ENCODE results near the gene CCL17. TPM values are rescaled to one million over a fixed set of nuclear protein-coding genes. Genes with fewer than 3 reads are reported as not detected.

CCL17 gene
- total and polyA plus RNA-seq, 4 donors: not detected

DNA sequence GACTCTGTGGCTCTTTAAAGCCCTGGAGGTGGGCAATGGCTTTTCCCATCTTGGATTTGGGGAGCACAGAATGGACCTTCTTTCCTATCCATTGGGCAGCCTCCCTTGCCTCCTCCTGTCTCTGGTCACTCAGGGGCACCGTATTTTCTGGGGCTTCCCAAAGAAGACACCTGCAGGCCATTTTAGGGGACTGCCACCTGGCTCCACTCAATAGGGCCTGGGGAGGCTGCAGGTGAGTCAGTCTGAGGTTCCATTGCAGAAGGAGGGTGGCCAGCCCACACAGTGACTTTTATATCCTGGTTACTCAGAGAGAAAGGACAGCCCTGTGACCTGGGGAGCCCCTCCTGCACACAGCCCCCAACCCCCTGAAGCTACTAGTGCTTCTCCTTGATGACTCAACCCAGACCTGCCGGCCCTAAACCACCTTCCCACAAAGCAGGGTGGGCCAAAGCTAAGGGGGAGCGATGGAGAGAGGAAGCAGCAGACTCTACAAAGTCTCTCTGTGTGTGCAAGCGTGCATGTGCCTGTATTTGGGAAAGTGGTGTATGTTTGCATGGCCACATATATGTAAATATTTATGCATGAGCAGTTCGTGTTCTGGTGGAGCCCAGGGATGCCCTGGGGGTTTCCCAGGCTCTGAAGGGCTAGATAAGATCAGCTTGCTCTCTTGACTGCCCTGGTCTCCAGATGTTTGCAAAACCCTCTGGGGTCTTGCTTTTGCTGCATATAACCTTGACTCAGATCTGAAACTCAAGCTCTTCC is 27.3 kb upstream of the CCL17 start:
- 72% methylated on average over 2 of the region's 5 CpGs for WGBS (ENCODE audit: insufficient coverage)
- no peak overlapping the region for H3K4me3 ChIP-seq (ENCODE audit: low read depth, low read length)
- H3K27me3 ChIP-seq (ENCODE audit: control insufficient read depth, insufficient read depth, low read length): no peaks in the 10 kb centered on the region
- H3K27ac ChIP-seq (ENCODE audit: low read depth, low read length): no peak overlapping the region
- H3K36me3 ChIP-seq (ENCODE audit: control insufficient read depth, insufficient read depth, low read length): peaks cover 23% of the 10 kb centered on the region
- DNase-seq (ENCODE audit: low read depth in 4 of 6, low spot score in 6 of 6): no peak
- no peaks in the 10 kb centered on the region for H3K9me3 ChIP-seq (ENCODE audit: control insufficient read depth, insufficient read depth, low read length)
- peaks cover 37% of the 10 kb centered on the region for H3K4me1 ChIP-seq (ENCODE audit: control insufficient read depth, insufficient read depth, low read length)

DNA sequence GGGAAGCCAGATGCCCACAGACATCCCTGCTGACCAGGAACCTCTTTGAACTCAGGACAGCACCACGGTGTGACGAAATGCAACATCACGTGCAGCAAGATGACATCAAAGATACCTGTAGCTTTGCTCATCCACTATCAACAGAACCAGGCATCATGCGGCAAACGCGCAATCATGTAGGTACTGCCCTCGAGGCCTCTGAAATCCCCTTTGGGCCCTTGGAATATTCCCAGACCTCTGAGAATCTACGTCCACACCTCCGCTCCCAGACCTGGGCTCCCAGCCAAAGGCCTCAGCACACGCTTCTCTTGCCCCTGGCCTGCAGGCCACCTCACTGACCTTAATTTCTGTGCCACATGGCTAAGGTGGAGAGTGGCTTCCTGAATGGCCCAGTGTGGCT is 25.0 kb upstream of the CCL17 start:
- Histone ChIP-seq H3K27me3 (ENCODE audit: control insufficient read depth, insufficient read depth, low read length) (no peaks in the 10 kb centered on the region), H3K9me3 (ENCODE audit: control insufficient read depth, insufficient read depth, low read length) (no peaks in the 10 kb centered on the region), H3K4me1 (ENCODE audit: control insufficient read depth, insufficient read depth, low read length) (peaks cover 18% of the 10 kb centered on the region), H3K36me3 (ENCODE audit: control insufficient read depth, insufficient read depth, low read length) (peaks cover 40% of the 10 kb centered on the region), H3K27ac (ENCODE audit: low read depth, low read length) (no peak overlapping the region), H3K4me3 (ENCODE audit: low read depth, low read length) (no peak overlapping the region)
- no peak for DNase-seq (ENCODE audit: low read depth in 4 of 6, low spot score in 6 of 6)
- 93% methylated on average over 7 of the region's 10 CpGs for WGBS (ENCODE audit: insufficient coverage)

DNA sequence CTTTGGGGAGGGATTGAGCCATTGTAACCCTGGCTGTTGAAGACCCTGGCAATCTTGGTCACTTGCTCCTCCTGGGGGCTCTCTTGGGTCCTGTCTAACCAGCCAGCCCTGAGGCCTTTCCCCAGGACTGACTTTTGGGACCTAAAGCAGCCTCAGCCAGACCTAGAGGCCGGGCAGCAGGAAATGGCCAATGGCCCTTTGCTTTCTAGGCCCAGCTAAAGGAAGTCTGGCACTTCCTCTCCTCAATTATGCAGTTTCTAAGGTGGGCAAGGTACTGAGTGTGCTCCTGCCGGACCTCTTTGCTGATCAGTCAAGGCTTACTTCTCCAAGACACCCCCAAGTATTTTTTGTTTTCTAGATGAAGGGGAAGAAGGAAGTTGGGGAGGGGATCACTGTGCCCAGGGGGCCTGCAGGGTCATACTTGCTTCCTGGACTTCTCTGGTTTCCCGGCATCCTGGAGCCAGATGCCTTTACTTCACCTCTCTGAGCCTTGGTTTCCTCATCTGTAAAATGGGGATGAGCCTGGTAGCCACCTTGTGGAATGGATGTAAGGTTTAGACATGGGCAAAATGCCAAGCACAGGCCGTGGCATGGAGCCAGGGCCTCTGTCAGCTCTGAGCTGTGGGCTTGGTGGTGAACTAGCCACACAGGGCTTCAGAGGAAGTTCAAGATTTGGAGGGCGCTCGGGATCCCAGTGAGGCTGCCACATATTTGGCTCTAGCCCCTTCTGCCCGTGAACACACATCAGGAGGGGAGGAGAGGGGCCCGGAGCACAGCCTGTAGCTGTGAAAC is 23.7 kb upstream of the CCL17 start:
- Histone ChIP-seq H3K4me1 (ENCODE audit: control insufficient read depth, insufficient read depth, low read length) (peaks cover 20% of the 10 kb centered on the region), H3K4me3 (ENCODE audit: low read depth, low read length) (no peak overlapping the region), H3K9me3 (ENCODE audit: control insufficient read depth, insufficient read depth, low read length) (no peaks in the 10 kb centered on the region), H3K36me3 (ENCODE audit: control insufficient read depth, insufficient read depth, low read length) (peaks cover 40% of the 10 kb centered on the region), H3K27me3 (ENCODE audit: control insufficient read depth, insufficient read depth, low read length) (no peaks in the 10 kb centered on the region), H3K27ac (ENCODE audit: low read depth, low read length) (no peak overlapping the region)
- 56% methylated on average over 5 of the region's 8 CpGs for WGBS (ENCODE audit: insufficient coverage)
- DNase-seq (ENCODE audit: low read depth in 4 of 6, low spot score in 6 of 6): peak in 1 of 6 donors; percentile 14

DNA sequence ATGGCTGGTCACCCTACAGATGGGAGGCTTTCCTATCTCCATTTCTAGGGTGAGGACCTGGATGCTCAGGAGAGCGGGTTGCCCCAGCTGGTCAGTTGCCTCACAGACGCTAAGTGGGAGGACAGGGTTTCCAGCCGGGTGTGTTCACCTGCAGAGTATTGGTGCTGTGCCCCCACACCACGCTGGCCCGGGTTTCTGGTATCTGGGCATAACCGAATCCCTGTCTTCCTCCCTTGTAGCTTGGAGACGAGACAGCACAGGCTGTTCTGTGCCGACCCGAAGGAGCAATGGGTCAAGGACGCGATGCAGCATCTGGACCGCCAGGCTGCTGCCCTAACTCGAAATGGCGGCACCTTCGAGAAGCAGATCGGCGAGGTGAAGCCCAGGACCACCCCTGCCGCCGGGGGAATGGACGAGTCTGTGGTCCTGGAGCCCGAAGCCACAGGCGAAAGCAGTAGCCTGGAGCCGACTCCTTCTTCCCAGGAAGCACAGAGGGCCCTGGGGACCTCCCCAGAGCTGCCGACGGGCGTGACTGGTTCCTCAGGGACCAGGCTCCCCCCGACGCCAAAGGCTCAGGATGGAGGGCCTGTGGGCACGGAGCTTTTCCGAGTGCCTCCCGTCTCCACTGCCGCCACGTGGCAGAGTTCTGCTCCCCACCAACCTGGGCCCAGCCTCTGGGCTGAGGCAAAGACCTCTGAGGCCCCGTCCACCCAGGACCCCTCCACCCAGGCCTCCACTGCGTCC is 22.6 kb upstream of the CCL17 start:
- Histone ChIP-seq H3K27ac (ENCODE audit: low read depth, low read length) (no peak overlapping the region), H3K4me3 (ENCODE audit: low read depth, low read length) (no peak overlapping the region), H3K36me3 (ENCODE audit: control insufficient read depth, insufficient read depth, low read length) (peaks cover 40% of the 10 kb centered on the region), H3K4me1 (ENCODE audit: control insufficient read depth, insufficient read depth, low read length) (peaks cover 23% of the 10 kb centered on the region), H3K9me3 (ENCODE audit: control insufficient read depth, insufficient read depth, low read length) (no peaks in the 10 kb centered on the region), H3K27me3 (ENCODE audit: control insufficient read depth, insufficient read depth, low read length) (no peaks in the 10 kb centered on the region)
- 93% methylated on average over 34 of the region's 35 CpGs for WGBS (ENCODE audit: insufficient coverage)
- DNase-seq (ENCODE audit: low read depth in 4 of 6, low spot score in 6 of 6): no peak

DNA sequence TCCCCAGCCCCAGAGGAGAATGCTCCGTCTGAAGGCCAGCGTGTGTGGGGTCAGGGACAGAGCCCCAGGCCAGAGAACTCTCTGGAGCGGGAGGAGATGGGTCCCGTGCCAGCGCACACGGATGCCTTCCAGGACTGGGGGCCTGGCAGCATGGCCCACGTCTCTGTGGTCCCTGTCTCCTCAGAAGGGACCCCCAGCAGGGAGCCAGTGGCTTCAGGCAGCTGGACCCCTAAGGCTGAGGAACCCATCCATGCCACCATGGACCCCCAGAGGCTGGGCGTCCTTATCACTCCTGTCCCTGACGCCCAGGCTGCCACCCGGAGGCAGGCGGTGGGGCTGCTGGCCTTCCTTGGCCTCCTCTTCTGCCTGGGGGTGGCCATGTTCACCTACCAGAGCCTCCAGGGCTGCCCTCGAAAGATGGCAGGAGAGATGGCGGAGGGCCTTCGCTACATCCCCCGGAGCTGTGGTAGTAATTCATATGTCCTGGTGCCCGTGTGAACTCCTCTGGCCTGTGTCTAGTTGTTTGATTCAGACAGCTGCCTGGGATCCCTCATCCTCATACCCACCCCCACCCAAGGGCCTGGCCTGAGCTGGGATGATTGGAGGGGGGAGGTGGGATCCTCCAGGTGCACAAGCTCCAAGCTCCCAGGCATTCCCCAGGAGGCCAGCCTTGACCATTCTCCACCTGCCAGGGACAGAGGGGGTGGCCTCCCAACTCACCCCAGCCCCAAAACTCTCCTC is 21.9 kb upstream of the CCL17 start:
- no peak overlapping the region for H3K27ac ChIP-seq (ENCODE audit: low read depth, low read length)
- 94% methylated on average over 11 of the region's 16 CpGs for WGBS (ENCODE audit: insufficient coverage)
- H3K4me3 ChIP-seq (ENCODE audit: low read depth, low read length): no peak overlapping the region
- H3K9me3 ChIP-seq (ENCODE audit: control insufficient read depth, insufficient read depth, low read length): no peaks in the 10 kb centered on the region
- peaks cover 40% of the 10 kb centered on the region for H3K36me3 ChIP-seq (ENCODE audit: control insufficient read depth, insufficient read depth, low read length)
- no peak for DNase-seq (ENCODE audit: low read depth in 4 of 6, low spot score in 6 of 6)
- H3K4me1 ChIP-seq (ENCODE audit: control insufficient read depth, insufficient read depth, low read length): peaks cover 18% of the 10 kb centered on the region
- no peaks in the 10 kb centered on the region for H3K27me3 ChIP-seq (ENCODE audit: control insufficient read depth, insufficient read depth, low read length)

- no peaks in the 10 kb centered on the region for H3K9me3 ChIP-seq (ENCODE audit: control insufficient read depth, insufficient read depth, low read length)
- no peak for DNase-seq (ENCODE audit: low read depth in 4 of 6, low spot score in 6 of 6)
- no peak overlapping the region for H3K27ac ChIP-seq (ENCODE audit: low read depth, low read length)
- H3K27me3 ChIP-seq (ENCODE audit: control insufficient read depth, insufficient read depth, low read length): no peaks in the 10 kb centered on the region
- peaks cover 40% of the 10 kb centered on the region for H3K36me3 ChIP-seq (ENCODE audit: control insufficient read depth, insufficient read depth, low read length)
- H3K4me1 ChIP-seq (ENCODE audit: control insufficient read depth, insufficient read depth, low read length): peaks cover 18% of the 10 kb centered on the region
- no peak overlapping the region for H3K4me3 ChIP-seq (ENCODE audit: low read depth, low read length)
- WGBS (ENCODE audit: insufficient coverage): 72% methylated on average over 5 of the region's 8 CpGs
Measured at GRCh38 chr16:57383276-57384247, 21.0 kb upstream of the CCL17 start.

- Histone ChIP-seq H3K27me3 (ENCODE audit: control insufficient read depth, insufficient read depth, low read length) (no peaks in the 10 kb centered on the region), H3K27ac (ENCODE audit: low read depth, low read length) (no peak overlapping the region), H3K4me3 (ENCODE audit: low read depth, low read length) (no peak overlapping the region), H3K4me1 (ENCODE audit: control insufficient read depth, insufficient read depth, low read length) (peaks cover 18% of the 10 kb centered on the region), H3K36me3 (ENCODE audit: control insufficient read depth, insufficient read depth, low read length) (peaks cover 37% of the 10 kb centered on the region), H3K9me3 (ENCODE audit: control insufficient read depth, insufficient read depth, low read length) (no peaks in the 10 kb centered on the region)
- DNase-seq (ENCODE audit: low read depth in 4 of 6, low spot score in 6 of 6): no peak
- 74% methylated on average over 8 of the region's 11 CpGs for WGBS (ENCODE audit: insufficient coverage)
Measured at GRCh38 chr16:57384248-57385070, 20.1 kb upstream of the CCL17 start.

GRCh38 chr16:57385083-57385482 is 19.5 kb upstream of the CCL17 start:
- H3K36me3 ChIP-seq (ENCODE audit: control insufficient read depth, insufficient read depth, low read length): peaks cover 32% of the 10 kb centered on the region
- WGBS (ENCODE audit: insufficient coverage): 72% methylated on average over 4 of the region's 5 CpGs
- H3K9me3 ChIP-seq (ENCODE audit: control insufficient read depth, insufficient read depth, low read length): no peaks in the 10 kb centered on the region
- peaks cover 18% of the 10 kb centered on the region for H3K4me1 ChIP-seq (ENCODE audit: control insufficient read depth, insufficient read depth, low read length)
- no peaks in the 10 kb centered on the region for H3K27me3 ChIP-seq (ENCODE audit: control insufficient read depth, insufficient read depth, low read length)
- DNase-seq (ENCODE audit: low read depth in 4 of 6, low spot score in 6 of 6): no peak
- H3K27ac ChIP-seq (ENCODE audit: low read depth, low read length): no peak overlapping the region
- no peak overlapping the region for H3K4me3 ChIP-seq (ENCODE audit: low read depth, low read length)

Measured in spinal cord (tissue), 10 donors.